ENCODE data around the gene BET1L. TPM values are rescaled to one million over a fixed set of nuclear protein-coding genes. Genes with fewer than 3 reads are reported as not detected.
"Not testable (repeated sequence)": the region's sequence is repeated elsewhere in the genome, so short reads cannot be mapped to it uniquely, and the experiment has no call there.

Gene BET1L
- total and polyA plus RNA-seq, 10 of the 15 experiments (the other 5 are each of a cell fraction or from before 2014, with no cell fraction given) = 6.7 to 55.4 (median 39.7) TPM

DNA sequence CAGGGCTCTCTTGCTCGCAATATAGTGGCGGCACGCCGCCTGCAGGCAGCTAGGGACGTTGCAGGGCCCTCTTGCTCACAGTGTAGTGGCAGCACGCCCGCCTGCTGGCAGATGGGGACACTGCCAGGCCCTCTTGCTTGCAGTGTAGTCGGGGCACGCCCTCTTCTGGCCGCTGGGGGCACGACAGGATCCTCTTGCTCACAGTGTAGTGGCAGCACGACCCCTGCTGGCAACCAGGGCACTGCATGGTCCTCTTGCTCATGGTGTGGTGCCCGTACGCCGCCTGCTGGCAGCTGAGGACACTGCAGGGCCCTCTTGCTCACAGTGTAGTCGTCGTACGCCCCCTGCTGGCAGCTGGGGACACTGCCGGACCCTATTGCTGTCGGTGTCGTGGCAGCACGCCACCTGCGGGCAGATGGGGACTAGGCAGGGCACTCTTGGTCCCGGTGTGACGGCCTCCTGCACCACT is 17.3 kb downstream of the BET1L start:
- H3K4me2 ChIP-seq (ENCODE audit: control insufficient read depth, insufficient read depth); H3K79me2 ChIP-seq (ENCODE audit: control insufficient read depth, insufficient read depth, low read length); H2AFZ ChIP-seq (ENCODE audit: control insufficient read depth, low read depth, low read length); FAIRE-seq; H3K27ac ChIP-seq (ENCODE audit: control insufficient read depth, insufficient read depth); H3K36me3 ChIP-seq (ENCODE audit: control insufficient read depth in 2 of 2, insufficient read depth in 2 of 2, low read length in 1 of 2); DNase-seq (ENCODE audit: low read depth, low spot score); H4K20me1 ChIP-seq (ENCODE audit: control insufficient read depth, insufficient read depth); SMC1A ChIA-PET (ENCODE audit: uncharacterized antibody, unreplicated experiment); RAD21 ChIA-PET (ENCODE audit: unreplicated experiment); in situ Hi-C loops (cut with MboI); POLR2A ChIA-PET; H3K4me3 ChIP-seq; H3K9me3 ChIP-seq (replicated peaks; ENCODE audit: control insufficient read depth, insufficient read depth, low read length); intact Hi-C loops (cut with micrococcal nuclease; ENCODE audit: unreplicated experiment); H3K27me3 ChIP-seq (replicated peaks in 1 of 2; ENCODE audit: control insufficient read depth in 2 of 2, insufficient read depth in 2 of 2, low read length in 1 of 2); H3K9ac ChIP-seq (ENCODE audit: control insufficient read depth, insufficient read depth, low read length); H3K4me1 ChIP-seq (ENCODE audit: control insufficient read depth, insufficient read depth, low read length); BruUV-seq (replicated peaks): not testable (repeated sequence)
- ATAC-seq = peak; percentile 93
- WGBS (ENCODE audit: insufficient coverage, insufficient replicate concordance, low lambda C conversion rate, missing lambda C conversion rate) = 52% methylated on average over 11 of the region's 25 CpGs
- TF ChIP-seq, protein P1, sequence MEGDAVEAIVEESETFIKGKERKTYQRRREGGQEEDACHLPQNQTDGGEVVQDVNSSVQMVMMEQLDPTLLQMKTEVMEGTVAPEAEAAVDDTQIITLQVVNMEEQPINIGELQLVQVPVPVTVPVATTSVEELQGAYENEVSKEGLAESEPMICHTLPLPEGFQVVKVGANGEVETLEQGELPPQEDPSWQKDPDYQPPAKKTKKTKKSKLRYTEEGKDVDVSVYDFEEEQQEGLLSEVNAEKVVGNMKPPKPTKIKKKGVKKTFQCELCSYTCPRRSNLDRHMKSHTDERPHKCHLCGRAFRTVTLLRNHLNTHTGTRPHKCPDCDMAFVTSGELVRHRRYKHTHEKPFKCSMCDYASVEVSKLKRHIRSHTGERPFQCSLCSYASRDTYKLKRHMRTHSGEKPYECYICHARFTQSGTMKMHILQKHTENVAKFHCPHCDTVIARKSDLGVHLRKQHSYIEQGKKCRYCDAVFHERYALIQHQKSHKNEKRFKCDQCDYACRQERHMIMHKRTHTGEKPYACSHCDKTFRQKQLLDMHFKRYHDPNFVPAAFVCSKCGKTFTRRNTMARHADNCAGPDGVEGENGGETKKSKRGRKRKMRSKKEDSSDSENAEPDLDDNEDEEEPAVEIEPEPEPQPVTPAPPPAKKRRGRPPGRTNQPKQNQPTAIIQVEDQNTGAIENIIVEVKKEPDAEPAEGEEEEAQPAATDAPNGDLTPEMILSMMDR (IDR thresholded peaks at IDR 0.05 in 2 of 3, conservative IDR thresholded peaks at IDR 0.05 in 1 of 3; ENCODE audit: control insufficient read depth in 2 of 3, extremely low read depth in 1 of 3, insufficient read depth in 1 of 3, low read depth in 3 of 3, low read length in 3 of 3) = peak in 2 of 3 experiments; percentile 31 to 41; a peak in 3 of 6 replicates
- CTCF ChIA-PET = interaction anchor here (0.6 kb wide), 1 partner anchor 82 kb away, joined by 3 read pairs; no protein-coding TSS in a partner anchor

GRCh38 chr11:189200-189783 is 17.9 kb downstream of the BET1L start:
- H3K4me3 ChIP-seq; H3K4me2 ChIP-seq (ENCODE audit: control insufficient read depth, insufficient read depth); BruUV-seq (replicated peaks); H3K4me1 ChIP-seq (ENCODE audit: control insufficient read depth, insufficient read depth, low read length); H3K9me3 ChIP-seq (replicated peaks; ENCODE audit: control insufficient read depth, insufficient read depth, low read length); in situ Hi-C loops (cut with MboI); SMC1A ChIA-PET (ENCODE audit: uncharacterized antibody, unreplicated experiment); H3K27ac ChIP-seq (ENCODE audit: control insufficient read depth, insufficient read depth); H4K20me1 ChIP-seq (ENCODE audit: control insufficient read depth, insufficient read depth); H3K79me2 ChIP-seq (ENCODE audit: control insufficient read depth, insufficient read depth, low read length); RAD21 ChIA-PET (ENCODE audit: unreplicated experiment); H3K9ac ChIP-seq (ENCODE audit: control insufficient read depth, insufficient read depth, low read length); CTCF ChIA-PET; ATAC-seq; FAIRE-seq; H3K27me3 ChIP-seq (replicated peaks in 1 of 2; ENCODE audit: control insufficient read depth in 2 of 2, insufficient read depth in 2 of 2, low read length in 1 of 2); DNase-seq (ENCODE audit: low read depth, low spot score); H2AFZ ChIP-seq (ENCODE audit: control insufficient read depth, low read depth, low read length); POLR2A ChIA-PET; intact Hi-C loops (cut with micrococcal nuclease; ENCODE audit: unreplicated experiment); H3K36me3 ChIP-seq (ENCODE audit: control insufficient read depth in 2 of 2, insufficient read depth in 2 of 2, low read length in 1 of 2): not testable (repeated sequence)
- 95% methylated on average over 43 of the region's 55 CpGs for WGBS (ENCODE audit: insufficient coverage, insufficient replicate concordance, low lambda C conversion rate, missing lambda C conversion rate)

All from GM12878 (cell line).